GM13977 (cell line): ENCODE data around the gene KDM2B.

Source experiments
- DNase-seq: peaks from one replicate; pipeline ENCODE4 v3.0.0; 2012; ENCODE audit warnings: low spot score
- in situ Hi-C: fragments of 300-500 bp; cut with MboI; formaldehyde crosslinking; loops from one replicate; pipeline ENCODE4 v1.12.0; 2022; ENCODE audit warnings: low sequenced_read_pairs, low pct_unique_long_range_greater_than_20kb, mixed read lengths, inconsistent platforms; ENCODE audit not compliant: unreplicated experiment
- TF ChIP-seq, protein P1 (sequence below): IDR thresholded peaks from 2 replicates; pipeline ENCODE4 v1.5.1; 2012; ENCODE audit warnings: mild to moderate bottlenecking, control low read depth; ENCODE audit not compliant: insufficient read depth; ENCODE audit errors: extremely low read depth, missing control alignments

The KDM2B gene

GRCh38 chr12:121442028-121442948 is 138.5 kb downstream of the KDM2B start:
- in situ Hi-C loops = loop anchor here (25.0 kb wide), 1 partner anchor 380 kb away; no protein-coding TSS in a partner anchor
- TF ChIP-seq, protein P1, sequence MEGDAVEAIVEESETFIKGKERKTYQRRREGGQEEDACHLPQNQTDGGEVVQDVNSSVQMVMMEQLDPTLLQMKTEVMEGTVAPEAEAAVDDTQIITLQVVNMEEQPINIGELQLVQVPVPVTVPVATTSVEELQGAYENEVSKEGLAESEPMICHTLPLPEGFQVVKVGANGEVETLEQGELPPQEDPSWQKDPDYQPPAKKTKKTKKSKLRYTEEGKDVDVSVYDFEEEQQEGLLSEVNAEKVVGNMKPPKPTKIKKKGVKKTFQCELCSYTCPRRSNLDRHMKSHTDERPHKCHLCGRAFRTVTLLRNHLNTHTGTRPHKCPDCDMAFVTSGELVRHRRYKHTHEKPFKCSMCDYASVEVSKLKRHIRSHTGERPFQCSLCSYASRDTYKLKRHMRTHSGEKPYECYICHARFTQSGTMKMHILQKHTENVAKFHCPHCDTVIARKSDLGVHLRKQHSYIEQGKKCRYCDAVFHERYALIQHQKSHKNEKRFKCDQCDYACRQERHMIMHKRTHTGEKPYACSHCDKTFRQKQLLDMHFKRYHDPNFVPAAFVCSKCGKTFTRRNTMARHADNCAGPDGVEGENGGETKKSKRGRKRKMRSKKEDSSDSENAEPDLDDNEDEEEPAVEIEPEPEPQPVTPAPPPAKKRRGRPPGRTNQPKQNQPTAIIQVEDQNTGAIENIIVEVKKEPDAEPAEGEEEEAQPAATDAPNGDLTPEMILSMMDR = no peak
- DNase-seq = peak; percentile 16

DNA sequence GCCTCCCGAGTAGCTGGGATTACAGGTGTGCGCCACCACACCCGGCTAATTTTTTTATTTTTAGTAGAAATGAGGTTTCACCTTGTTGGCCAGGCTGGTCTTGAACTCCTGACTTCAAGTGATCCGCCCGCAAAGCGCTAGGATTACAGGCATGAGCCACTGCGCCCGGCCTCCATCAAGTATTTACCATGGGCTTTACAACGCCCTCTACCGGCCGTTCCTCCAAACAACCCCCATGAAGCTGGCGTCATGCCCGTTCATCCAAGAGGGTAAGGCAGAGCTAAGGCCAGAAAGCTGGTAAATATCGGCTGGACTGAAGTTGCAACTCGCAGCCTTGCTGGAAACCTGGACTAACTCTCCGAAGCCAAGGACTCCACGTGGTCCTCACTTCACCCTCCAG is 139.3 kb downstream of the KDM2B start:
- in situ Hi-C loops = loop anchor here (25.0 kb wide), 1 partner anchor 379 kb away; no protein-coding TSS in a partner anchor
- DNase-seq = no peak
- TF ChIP-seq, protein P1 = no peak

DNA sequence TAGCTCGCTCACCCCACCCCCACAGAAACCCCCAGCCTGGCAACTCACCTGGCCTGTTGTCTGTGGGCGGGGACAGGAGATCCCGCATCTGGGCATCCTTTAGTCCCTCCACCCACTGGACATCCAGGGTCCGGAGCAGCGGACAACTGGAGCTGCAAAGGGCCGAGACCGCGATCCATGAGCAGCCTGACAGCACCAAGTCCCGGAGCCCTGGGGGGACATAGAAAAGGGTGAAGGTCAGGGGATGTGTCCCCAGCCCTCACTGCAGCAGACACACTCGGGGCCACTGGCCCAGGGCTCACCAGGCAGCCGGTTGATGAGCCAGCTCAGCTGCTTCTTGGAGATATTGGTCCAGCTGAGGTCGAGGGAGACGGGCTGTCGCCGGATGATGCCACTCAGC is 140.1 kb downstream of the KDM2B start:
- in situ Hi-C loops = loop anchor here (25.0 kb wide), 1 partner anchor 378 kb away; no protein-coding TSS in a partner anchor
- no peak for DNase-seq
- TF ChIP-seq, protein P1 = no peak

DNA sequence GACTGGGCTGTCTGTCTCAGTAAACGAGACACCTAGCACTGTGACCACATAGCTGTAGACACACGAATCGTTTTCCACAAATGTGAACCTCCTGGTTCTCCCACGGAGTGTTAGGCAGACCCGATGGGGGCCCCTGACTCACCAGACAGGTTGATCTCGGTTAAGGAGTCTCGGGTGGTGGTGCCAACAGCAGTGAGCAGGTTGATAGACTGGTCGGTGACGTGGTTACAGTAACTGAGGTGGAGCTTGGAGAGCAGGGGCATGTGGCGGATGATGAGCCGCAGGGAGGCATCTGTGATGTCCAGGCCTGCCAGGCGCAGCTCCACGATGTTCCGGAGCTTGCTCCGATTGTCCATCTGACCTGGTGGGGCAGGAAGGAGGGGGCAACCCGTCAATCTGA is 141.1 kb downstream of the KDM2B start:
- TF ChIP-seq, protein P1 = no peak
- DNase-seq = peak; percentile 20
- in situ Hi-C loops = loop anchor here (10.0 to 25.0 kb wide), 2 partner anchors 95 to 377 kb away; no protein-coding TSS in a partner anchor

- TF ChIP-seq, protein P1 = no peak
- DNase-seq = no peak
- in situ Hi-C loops = loop anchor here (10.0 to 25.0 kb wide), 2 partner anchors 94 to 377 kb away; no protein-coding TSS in a partner anchor
Observed at GRCh38 chr12:121438905-121439304, 141.9 kb downstream of the KDM2B start.

DNA sequence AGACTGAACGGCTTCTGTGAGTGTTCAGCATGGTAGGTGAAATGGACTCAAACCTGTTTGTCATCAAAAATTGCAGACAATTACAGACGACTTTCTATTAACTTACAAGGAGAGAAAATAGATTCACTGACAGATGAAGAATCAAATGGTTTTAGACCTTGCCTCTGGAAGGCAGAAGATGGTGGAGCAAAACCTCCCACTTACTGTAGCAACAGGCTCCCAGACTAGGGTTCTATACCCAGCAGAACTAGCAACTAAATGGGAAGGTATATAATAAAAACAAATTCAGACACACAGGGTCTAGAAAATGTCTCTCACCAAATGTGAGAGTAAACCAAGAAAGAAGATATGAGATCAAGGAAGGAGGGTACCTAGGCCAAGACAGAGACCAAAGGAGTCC is 144.1 kb downstream of the KDM2B start:
- in situ Hi-C loops = loop anchor here (10.0 to 25.0 kb wide), 2 partner anchors 92 to 374 kb away; no protein-coding TSS in a partner anchor
- TF ChIP-seq, protein P1 = no peak
- no peak for DNase-seq
